Muscle layer of colon (tissue), 2 donors: ENCODE results near the gene PNMA6F.
"Not testable (repeated sequence)": the region's sequence is repeated elsewhere in the genome, so short reads cannot be mapped to it uniquely, and the experiment has no call there.

Experiments used
- H3K27ac ChIP-seq: one replicate; pipeline ENCODE4 v1.7.0; 2013; ENCODE audit warnings: low read depth, mild to moderate bottlenecking, low read length, moderate library complexity
- H3K27me3 ChIP-seq, 2 donors: one replicate each; pipeline ENCODE4 v1.7.0; 2013; ENCODE audit warnings: low read length in 2 of 2, mild to moderate bottlenecking in 2 of 2; ENCODE audit not compliant: insufficient read depth in 2 of 2, control insufficient read depth in 1 of 2
- H3K36me3 ChIP-seq: one replicate; pipeline ENCODE4 v1.7.0; 2013; ENCODE audit warnings: mild to moderate bottlenecking, low read length; ENCODE audit not compliant: insufficient read depth
- H3K4me1 ChIP-seq: one replicate; pipeline ENCODE4 v1.7.0; 2013; ENCODE audit warnings: mild to moderate bottlenecking, low read length; ENCODE audit not compliant: insufficient read depth
- H3K4me3 ChIP-seq, 2 donors: one replicate each; pipeline ENCODE4 v1.7.0; 2013; ENCODE audit warnings: low read length in 2 of 2, low read depth in 1 of 2, mild to moderate bottlenecking in 1 of 2, moderate library complexity in 1 of 2
- H3K9ac ChIP-seq: one replicate; pipeline ENCODE4 v1.7.0; 2013; ENCODE audit warnings: low read length
- H3K9me3 ChIP-seq: one replicate; pipeline ENCODE4 v1.7.0; 2013; ENCODE audit warnings: mild to moderate bottlenecking, low read length
- donor health status: abdominal sarcoma.
- donor health status: Adenocarcinoma of cecum.

Gene PNMA6F

GRCh38 chrX:153293485-153294071 is 28.0 kb downstream of the PNMA6F start:
- not testable (repeated sequence) for H3K36me3 ChIP-seq, H3K9me3 ChIP-seq, H3K27ac ChIP-seq, H3K27me3 ChIP-seq, H3K9ac ChIP-seq, H3K4me3 ChIP-seq, H3K4me1 ChIP-seq

DNA sequence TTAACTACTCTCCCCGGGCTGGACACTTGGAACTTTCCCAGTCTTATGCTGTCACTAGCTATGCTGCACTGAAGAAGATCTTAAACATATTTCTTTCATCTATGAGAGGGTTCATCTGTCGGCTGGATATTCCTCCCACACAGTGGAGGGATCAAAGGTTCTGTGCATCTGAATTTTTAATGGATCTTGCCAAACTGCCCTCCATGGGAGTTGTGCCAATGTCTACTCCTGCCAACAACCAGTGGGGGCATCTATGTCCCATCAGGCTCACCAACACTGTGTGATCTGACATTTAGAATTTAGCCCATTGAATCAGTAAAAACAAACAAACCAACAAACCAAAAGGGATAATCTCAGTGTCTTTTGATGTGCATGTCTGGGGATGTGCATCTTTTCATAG is 32.8 kb downstream of the PNMA6F start:
- not testable (repeated sequence) for H3K9ac ChIP-seq, H3K27me3 ChIP-seq, H3K36me3 ChIP-seq, H3K4me3 ChIP-seq, H3K9me3 ChIP-seq, H3K27ac ChIP-seq, H3K4me1 ChIP-seq

DNA sequence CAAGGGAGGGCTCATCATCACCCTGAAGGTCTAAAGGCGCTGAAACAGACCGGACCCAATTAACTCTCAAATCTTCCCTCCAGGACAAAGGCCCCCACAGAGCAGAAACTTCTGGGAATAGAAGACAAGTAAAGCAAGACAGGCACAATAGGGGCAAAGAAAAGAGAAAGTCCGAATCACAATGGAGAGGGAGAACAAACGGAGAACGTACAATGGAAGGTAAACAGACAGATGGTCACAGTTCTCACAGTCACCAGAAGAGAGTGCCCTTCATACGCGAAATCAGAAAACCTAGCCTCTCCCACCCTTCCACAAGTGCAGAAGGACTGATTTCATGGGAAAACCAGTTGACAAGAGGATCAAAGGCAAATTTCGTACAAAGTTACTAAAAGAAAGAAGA is 35.9 kb downstream of the PNMA6F start:
- not testable (repeated sequence) for H3K27ac ChIP-seq, H3K9ac ChIP-seq, H3K36me3 ChIP-seq, H3K9me3 ChIP-seq, H3K4me3 ChIP-seq, H3K27me3 ChIP-seq, H3K4me1 ChIP-seq

GRCh38 chrX:153283982-153284381 is 37.6 kb downstream of the PNMA6F start:
- not testable (repeated sequence) for H3K9me3 ChIP-seq, H3K27ac ChIP-seq, H3K9ac ChIP-seq, H3K4me1 ChIP-seq, H3K36me3 ChIP-seq, H3K27me3 ChIP-seq, H3K4me3 ChIP-seq

GRCh38 chrX:153281784-153282183 is 39.8 kb downstream of the PNMA6F start:
- H3K36me3 ChIP-seq, H3K27me3 ChIP-seq, H3K27ac ChIP-seq, H3K9ac ChIP-seq, H3K4me1 ChIP-seq, H3K4me3 ChIP-seq, H3K9me3 ChIP-seq: not testable (repeated sequence)

GRCh38 chrX:153279304-153279703 is 42.3 kb downstream of the PNMA6F start:
- not testable (repeated sequence) for H3K36me3 ChIP-seq, H3K9ac ChIP-seq, H3K4me1 ChIP-seq, H3K27ac ChIP-seq, H3K9me3 ChIP-seq, H3K4me3 ChIP-seq, H3K27me3 ChIP-seq

- not testable (repeated sequence) for H3K9ac ChIP-seq, H3K36me3 ChIP-seq, H3K4me1 ChIP-seq, H3K9me3 ChIP-seq, H3K4me3 ChIP-seq, H3K27ac ChIP-seq, H3K27me3 ChIP-seq
These were observed 45.5 kb downstream of the PNMA6F start for GRCh38 chrX:153276049-153276448.

DNA sequence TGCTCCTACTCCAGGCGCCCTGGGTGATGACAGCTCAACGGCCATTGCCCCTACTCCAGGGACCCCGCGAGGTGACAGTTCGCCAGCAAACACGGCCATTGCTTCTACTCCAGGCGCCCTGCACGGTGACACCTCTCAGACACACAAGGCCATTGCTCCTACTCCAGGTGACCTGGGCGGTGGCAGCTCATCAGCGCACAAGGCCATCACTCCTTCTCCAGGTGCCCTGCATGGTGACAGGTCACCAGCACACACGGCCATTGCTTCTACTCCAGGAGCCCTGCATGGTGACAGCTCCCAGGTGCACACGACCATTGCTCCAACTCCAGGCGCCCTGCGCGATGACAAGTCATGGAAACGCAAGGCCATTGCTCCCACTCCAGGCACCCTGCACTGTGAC is 46.1 kb downstream of the PNMA6F start:
- not testable (repeated sequence) for H3K4me1 ChIP-seq, H3K27ac ChIP-seq, H3K9me3 ChIP-seq, H3K4me3 ChIP-seq, H3K36me3 ChIP-seq, H3K27me3 ChIP-seq, H3K9ac ChIP-seq

GRCh38 chrX:153272584-153272983 is 49.0 kb downstream of the PNMA6F start:
- not testable (repeated sequence) for H3K4me1 ChIP-seq, H3K36me3 ChIP-seq, H3K27ac ChIP-seq, H3K9ac ChIP-seq, H3K4me3 ChIP-seq, H3K27me3 ChIP-seq, H3K9me3 ChIP-seq

GRCh38 chrX:153272070-153272469 is 49.5 kb downstream of the PNMA6F start:
- H3K36me3 ChIP-seq, H3K9ac ChIP-seq, H3K27me3 ChIP-seq, H3K27ac ChIP-seq, H3K4me3 ChIP-seq, H3K9me3 ChIP-seq, H3K4me1 ChIP-seq: not testable (repeated sequence)
